GM18909 (cell line): ENCODE measurements around the gene ARF5.
"Not testable (repeated sequence)": the region's sequence is repeated elsewhere in the genome, so short reads cannot be mapped to it uniquely, and the experiment has no call there.

Source experiments
- ATAC-seq: cut with Tn5 transposase; IDR thresholded peaks from one replicate; pipeline ENCODE4 v1.9.1; 2021; ENCODE audit warnings: mild to moderate bottlenecking; ENCODE audit not compliant: unreplicated experiment, poor library complexity

ARF5 gene

DNA sequence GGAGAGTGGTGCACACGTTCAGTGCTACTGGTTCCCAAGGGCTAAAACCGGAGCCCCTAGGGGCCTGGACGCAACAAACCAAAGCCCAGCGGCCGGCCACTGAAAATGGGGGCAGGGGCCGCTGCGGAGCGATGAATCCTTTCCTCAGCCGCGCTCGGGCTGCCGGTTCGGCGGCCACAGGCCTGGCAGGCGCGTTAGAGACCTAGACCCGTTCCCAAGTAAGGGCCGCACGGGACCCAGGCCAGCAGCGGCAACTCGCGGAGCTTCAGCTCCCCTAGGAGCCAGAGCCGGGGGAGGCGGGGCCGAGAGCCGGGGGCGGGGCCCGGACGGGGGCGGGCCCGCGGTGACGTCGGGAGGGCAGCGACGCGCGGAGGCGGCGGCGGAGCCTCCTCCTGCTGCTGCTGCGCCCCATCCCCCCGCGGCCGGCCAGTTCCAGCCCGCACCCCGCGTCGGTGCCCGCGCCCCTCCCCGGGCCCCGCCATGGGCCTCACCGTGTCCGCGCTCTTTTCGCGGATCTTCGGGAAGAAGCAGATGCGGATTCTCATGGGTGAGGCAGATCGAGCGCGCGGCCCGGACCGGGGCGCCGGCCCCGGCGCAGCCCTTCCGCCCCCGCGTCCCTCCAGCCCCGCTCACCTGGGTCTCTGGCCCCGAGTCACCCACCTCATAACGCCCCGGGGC, at the start of gene ARF5:
ARF5 (plus strand) TSS at position 393 of the 678 bp plus-strand sequence; CDS start at position 481, 88 bp downstream.
- peak; percentile 76 for ATAC-seq

DNA sequence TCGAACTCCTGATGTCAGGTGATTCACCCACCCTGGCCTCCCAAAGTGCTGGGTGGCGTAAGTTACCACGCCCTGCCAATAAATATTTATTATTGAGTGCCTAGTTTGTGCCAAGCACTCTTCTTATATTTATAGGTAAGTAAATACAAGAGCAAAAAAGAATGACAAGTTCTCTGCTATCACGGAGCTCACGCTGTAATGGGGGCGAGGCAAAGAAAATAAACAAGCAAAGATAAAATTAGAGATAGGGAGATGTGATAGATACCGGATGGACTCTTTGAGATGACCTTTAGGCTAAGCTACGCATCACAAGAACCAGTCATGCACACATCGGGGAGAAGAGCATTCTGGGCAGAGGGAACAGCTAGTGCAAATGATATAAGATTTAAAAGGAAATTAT, 49.1 kb upstream of the ARF5 start:
- ATAC-seq = no peak

DNA sequence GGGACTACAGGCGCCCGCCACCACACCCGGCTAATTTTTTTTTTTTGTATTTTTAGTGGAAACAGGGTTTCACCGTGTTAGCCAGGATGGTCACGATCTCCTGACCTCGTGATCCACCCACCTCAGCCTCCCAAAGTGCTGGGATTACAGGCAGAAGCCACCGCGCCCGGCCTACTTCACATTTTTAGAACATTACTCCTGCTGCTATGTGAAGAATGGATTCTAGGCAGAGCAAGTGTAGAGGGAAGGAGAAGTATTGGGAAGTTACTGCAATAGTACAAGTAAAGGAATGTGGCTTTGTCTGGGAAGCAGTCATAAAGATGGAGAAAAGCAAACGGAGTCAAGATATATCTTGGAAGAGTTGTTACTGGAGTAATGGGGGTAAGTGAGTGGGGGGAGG, 47.8 kb upstream of the ARF5 start:
- not testable (repeated sequence) for ATAC-seq

DNA sequence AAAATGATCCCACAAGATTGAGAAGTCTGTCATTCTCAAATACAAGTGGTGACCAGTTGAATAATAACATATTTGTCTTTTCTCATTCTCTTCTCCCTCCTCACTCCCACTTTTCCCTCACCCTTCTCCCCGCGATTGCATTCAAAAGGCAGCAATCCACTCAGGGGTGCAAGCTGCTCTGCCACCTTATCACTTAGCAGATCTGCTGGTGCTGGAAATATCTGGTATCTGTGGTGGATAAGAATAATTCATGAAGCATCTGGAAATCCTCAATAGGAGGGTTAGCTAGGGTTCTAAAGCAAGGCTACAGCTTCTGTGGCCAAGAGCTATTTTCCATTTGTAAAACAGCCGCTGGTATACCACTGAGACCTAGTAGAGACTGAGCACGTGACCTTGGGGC, 46.7 kb upstream of the ARF5 start:
- no peak for ATAC-seq

DNA sequence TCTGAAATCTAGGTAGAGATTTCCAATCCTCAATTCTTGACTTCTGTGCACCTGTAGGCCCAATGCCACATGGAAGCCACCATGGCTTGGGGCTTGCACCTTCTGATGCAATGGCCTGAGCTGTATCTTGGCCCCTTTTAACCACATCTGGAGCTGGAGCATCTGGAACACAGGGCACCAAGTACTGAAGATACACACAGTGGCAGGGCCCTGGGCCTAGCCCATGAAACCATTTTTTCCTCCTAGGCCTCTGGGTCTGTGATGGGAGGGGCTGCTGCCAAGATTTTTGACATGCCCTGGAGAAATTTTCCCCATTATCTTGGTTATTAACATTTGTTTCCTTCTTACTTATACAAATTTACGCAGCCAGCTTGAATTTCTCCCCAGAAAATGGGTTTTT, 41.9 kb upstream of the ARF5 start:
- ATAC-seq = no peak

DNA sequence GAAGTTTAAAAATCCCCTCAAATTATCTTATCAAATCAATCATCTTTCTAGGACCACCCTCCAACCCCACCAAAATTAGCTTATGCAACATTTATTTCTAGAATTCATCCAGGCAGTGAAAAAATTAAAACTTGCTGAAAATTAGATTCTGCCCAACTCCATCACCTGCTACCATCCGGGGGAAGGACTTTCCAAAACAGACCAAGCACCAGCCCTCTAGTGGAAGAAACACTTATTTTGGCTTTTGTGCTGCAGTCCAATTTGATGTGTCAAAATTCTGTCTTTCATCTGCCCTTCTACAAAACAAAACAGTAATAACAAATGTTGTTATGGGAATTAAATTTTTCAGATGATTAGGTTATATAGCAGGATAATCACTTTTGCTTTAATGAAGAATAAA, 38.0 kb upstream of the ARF5 start:
- no peak for ATAC-seq

DNA sequence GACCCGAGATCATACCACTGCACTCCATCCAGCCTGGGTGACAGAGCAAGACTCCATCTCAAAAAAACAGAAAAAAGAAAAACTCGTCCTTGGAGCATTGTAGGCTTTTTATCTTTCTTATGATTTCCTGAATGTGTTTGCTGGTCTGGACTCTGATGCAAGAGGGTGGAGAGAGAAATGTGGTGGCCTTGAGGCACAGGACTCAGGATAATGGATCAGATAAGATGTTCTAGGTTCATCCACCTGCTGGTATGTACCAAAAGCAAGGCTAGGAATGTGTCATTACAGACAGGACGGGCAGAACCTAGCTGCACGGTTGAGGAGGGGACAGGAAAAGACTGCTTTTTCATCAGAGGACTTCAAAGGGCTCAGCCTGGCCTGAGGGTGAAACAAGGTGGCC, 36.3 kb upstream of the ARF5 start:
- no peak for ATAC-seq

DNA sequence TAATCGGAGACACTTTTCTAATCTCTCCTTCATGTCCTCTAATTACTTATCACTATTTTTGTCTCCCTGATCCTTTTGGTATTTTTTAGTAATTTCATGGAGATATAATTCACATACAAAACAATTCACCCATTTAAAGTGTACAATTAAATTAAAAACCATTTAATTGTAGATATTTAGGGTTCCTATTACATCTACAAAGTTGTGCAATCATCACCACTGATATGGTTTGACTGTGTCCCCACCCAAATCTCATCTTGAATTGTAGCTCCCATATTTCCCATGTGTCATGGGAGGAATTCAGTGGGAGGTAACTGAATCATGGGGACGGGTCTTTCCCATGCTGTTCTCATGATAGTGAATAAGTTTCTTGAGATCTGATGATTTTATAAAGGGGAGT, 31.8 kb upstream of the ARF5 start:
- no peak for ATAC-seq

DNA sequence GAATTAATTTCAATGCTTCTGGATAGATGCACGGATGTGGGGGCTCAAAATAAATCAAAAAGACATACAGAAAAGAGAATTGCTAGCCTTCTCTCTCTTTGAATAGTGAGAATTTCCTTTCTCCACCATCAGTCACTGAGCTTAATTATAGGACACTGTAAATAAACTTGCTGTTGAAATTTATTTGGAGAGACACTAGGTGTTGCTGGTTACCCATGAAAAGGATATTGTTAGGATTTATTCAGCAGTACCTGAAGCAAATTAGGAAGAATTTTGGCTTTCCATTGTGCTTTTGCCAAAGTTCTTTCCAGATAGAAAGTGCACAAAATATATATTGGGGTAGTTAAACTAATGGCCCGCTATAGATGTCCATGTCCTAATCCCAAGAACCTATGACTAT, 30.4 kb upstream of the ARF5 start:
- ATAC-seq = no peak

DNA sequence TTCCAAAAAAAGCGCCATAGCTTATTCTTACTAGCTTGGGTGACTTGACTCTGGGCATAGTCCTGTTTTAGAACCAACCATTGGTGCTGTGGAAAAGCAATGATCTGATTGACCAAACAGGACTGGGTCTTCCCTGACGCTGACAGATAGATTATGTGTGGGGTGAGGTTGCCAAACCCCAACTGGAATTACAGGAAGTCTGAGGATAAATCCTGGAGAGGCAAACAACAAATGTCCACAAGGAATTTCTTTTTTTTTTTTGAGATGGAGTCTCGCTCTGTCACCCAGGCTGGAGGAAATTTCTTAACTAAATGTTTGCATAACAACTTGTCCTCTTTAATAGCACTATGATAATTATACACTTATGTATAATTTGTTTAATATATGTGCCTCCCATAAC, 22.0 kb upstream of the ARF5 start:
- ATAC-seq = no peak

DNA sequence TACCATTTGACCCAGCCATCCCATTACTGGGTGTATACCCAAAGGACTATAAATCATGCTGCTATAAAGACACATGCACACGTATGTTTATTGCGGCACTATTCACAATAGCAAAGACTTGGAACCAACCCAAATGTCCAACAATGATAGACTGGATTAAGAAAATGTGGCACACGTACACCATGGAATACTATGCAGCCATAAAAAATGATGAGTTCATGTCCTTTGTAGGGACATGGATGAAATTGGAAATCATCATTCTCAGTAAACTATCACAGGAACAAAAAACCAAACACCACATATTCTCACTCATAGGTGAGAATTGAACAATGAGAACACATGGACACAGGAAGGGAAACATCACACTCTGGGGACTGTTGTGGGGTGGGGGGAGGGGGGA, 20.2 kb upstream of the ARF5 start:
- not testable (repeated sequence) for ATAC-seq

DNA sequence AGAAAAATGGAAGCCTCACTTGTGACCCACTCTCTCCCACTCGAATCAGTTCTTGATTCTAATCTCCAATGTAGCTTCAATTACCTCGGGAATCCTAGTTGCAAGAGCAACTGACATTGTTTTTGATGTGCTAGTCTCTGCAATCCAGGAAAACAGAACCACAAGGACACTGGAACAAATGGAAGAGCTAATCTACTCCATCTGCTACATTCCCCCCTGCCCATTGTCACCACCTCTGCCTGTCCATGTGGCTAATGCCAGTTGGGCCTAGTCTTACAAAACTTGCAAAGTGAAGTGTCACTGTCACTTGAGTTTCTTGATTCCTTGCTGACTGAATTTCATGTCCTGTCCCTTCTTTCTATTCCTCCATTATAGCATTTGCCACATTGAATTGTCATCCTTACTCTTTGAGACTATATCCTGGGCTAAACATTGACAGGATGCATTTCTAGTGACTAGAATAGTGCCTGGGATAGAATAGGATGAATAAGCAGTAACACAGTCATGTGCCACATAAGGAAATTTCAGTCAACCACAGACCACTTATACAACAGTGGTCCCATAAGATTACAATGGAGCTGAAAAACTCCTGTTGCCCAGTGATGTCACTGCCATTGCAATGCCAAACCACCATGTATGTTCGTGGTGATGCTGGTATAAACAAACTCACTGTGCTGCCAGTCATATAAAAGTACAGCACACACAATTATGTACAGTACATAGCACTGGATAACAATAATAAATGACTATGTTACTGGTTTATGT, 16.3 kb upstream of the ARF5 start:
- ATAC-seq = no peak

DNA sequence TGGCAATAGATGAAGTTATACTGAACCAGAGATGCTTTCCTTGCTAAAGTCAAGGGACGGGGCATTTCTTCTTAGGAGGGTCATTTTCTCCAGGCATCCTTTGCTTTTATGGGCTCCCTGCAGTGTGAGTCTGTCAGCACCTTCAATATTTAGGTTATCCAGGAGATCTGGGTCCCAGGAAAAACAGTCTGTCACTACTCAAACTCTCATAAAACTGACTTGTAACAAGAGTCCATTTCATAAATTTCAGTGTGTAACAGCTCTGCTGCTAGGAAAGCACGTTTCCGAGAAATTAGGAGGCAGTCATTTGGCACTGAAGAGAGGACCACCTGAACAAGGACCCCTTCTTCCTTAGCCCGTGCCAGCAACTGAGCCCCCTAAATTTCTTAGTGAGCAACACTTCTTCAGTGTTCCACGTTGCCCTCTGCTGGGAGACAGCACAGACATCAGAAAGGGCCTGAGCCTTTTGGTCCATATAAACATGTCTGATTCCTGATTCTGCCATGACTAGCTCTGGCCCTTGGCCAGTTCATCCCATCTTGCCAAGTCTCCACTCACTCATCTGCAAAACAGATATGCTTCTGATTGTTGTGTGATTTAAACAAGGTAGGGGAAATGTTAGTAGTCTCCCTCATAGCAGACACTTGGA, 10.1 kb upstream of the ARF5 start:
- ATAC-seq = no peak

DNA sequence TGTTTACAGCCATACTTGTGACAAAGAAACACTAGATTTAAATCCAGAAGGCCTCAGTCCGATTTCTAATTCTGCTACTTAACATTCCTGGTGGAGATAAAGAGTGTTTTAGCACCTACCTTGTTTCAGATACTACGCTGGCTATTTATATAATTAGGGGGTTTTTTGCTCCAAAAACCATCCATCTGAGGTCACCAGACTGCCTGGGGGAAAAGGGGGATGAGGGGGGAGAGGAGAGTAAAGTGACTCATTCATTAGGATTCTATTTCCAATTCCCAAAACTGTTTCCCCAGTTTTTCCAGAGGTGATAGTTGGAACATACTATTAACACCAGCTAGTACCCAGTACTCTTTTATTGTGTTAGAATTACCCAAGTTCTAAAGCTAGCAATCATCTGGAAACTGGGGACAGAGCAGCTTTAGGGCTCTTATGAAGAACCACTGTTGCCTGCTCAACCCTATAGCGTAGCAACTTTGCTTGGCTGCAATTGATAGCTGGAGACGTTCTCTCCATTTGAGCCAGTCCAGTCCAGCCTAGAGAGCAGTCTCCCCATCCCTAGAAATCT, 9.4 kb upstream of the ARF5 start:
- no peak for ATAC-seq

DNA sequence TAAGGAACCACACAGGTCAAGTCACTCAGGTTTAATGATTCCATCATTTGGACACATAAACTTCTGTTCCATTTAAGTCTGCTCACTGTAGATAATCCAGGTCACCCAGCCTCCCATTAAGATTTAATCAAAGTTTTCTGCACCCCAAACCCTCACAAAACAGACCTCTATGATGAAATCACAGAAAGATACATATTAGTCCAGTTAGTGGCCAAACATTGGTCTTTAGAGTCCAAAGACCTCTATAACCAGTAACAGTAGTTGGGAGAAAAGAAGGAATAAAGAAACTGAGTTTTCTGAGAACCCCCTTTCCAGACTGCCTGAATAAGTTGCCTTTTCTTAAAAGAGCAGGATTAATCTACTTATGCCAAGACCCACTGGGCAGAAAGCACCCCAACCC, 7.6 kb upstream of the ARF5 start:
- ATAC-seq = no peak

DNA sequence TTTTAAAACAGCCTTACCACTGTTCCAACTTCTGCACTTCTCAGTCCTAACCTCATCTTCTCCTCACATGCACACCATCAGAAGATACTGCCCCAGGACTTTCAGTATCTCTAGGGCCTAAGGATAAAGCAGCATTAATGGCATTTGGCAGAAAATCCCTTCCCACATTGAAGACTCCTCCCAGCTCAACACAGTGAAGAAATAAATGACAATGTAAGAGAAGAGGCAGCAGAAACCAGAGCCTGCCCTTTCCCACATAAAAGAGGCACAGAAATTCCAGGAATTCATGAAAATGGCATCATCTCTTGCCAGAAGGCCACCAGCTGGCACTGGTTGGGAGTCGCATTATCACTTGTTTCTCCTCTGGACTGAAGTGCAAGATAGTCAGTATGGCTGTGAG, 6.5 kb upstream of the ARF5 start:
- no peak for ATAC-seq

DNA sequence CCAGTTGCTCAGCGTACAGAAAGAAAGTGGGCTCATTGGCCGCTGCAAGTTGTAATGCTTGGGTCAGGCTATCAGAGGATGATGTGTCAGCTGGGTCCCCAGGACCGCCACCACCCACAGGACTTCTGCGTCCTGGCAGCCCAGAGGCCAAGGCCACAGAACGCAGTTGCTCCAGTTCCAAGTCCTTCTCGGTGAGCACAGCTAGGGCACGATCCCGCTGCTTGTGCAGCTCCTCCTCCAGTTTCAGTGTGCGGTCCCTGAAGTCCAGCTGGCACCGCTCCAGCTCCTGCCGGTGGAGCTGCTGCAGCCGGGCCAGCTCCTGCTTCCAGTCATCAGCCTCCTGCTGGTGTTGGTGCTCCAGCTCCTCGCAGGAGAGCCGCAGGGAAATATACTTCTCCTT, 5.8 kb upstream of the ARF5 start:
- ATAC-seq = no peak

DNA sequence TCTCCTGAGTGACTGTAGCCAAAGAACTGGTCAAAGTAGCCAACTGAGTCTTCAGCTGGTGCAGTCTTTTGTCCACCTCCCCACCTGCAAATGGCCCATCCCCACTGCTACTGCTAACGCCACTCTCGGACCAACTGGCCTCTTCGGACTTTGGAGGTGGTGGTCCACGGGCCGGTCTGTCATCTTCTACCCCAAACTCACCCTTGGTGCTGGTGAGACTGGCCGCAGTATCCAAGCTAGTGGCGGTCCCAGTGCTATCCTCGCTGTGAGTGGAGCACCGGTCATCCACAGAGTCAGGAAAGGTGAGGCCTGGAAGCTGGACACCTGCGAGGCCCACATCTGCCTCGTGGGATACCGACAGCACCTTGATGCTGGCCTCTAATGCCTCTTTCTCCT, 3.6 kb upstream of the ARF5 start:
- no peak for ATAC-seq

DNA sequence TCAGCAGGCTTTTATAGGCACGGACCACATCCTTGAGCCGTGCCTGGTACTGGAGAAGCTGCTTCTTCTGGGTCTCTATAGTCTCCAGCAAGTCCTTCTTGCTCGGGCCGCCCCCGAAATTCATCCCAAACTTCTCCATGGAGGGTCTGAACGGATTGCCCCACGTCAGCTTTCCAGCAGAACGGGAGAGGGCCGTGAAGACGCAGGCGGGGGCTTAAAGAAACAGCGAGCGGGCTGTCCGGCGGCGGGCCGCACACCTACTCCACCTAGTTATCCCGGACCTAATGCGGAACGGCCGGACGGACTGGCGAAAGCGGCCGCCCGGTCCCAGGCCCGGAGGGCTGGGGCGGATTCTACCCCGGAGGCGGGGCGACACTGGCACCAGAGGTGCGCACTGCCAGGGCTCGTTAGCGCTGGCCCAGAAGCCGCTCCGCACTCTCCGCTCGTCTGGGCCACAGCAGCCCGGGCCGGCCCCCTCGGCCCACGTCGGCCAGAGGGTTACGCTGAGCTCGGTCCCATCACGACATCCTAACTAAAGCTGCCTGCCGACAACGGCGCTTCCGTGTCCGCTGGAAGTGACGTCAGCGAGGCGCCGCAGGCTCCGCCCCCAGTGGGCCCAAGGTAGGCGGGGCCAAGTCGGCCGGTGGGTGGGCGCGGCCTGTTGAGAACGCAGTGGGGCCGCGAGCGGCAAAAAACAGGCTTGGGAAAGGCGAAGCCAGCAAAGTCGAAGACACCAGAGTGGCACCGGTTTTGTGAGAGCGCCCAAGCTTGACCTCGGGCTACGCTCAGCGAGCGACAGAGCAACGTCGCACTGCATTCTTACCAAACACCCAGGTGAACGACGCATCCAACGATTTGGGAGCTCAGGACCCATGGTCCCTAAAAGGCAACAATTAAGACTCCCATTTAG, 2.9 kb upstream of the ARF5 start, which contains the start of gene GCC1:
GCC1 (minus strand) TSS at position 553 of the 910 bp plus-strand sequence; CDS start at position 139, 414 bp downstream.
- peak; percentile 84 for ATAC-seq

DNA sequence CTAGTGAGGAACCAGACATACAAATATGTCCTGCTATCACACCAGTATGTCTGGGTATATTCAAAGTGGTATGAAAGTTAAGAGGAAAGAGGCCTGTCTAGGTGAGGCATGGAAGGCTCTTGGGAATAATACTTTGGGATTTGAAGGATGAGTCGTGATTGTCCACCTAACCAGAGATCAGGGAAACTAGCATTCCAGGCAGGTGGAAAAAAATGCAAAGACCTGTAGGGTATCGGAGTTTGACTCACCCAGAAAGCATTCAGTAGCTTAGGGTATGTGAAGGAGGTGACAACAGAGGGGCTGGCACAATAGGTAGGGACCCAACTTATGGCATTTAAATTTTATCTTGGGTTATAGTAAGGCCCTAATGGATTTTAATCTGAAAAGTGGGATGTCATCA, 1.9 kb upstream of the ARF5 start:
- no peak for ATAC-seq
